Measurements from ENCODE around the gene VCL.

GRCh38 chr10:73991203-73991883 lies 6.6 kb upstream of the VCL start:
- TF ChIP-seq CTCF (IDR thresholded peaks at IDR 0.05) (no peak), POLR2A (IDR thresholded peaks at IDR 0.05) (no peak)
